Activated gamma-delta T cell treated with Interleukin-2 at 50 U/mL for 16 hours (primary cell): ENCODE data around the gene SYAP1.
"Not testable (repeated sequence)": the region's sequence is repeated elsewhere in the genome, so short reads cannot be mapped to it uniquely, and the experiment has no call there.

Experiments used
- DNase-seq: peaks from one replicate; pipeline ENCODE4 v3.0.0-alpha.2; 2020

The SYAP1 gene

GRCh38 chrX:16783452-16783851 lies 64.0 kb downstream of the SYAP1 start:
- no peak for DNase-seq

- DNase-seq: not testable (repeated sequence)
These were observed 65.0 kb downstream of the SYAP1 start for GRCh38 chrX:16784440-16784839.

GRCh38 chrX:16785247-16786138 lies 66.1 kb downstream of the SYAP1 start:
- no peak for DNase-seq

GRCh38 chrX:16786139-16786790 lies 66.9 kb downstream of the SYAP1 start, which contains the start of gene TXLNG:
Gene TXLNG, plus strand, starts transcription at chrX:16786466. Its CDS starts 22 bp downstream, at chrX:16786488.
- peak; percentile 98 for DNase-seq

- DNase-seq: peak; percentile 31
These were observed 67.7 kb downstream of the SYAP1 start for GRCh38 chrX:16786791-16787735.

- no peak for DNase-seq
These were observed 69.1 kb downstream of the SYAP1 start for GRCh38 chrX:16788477-16788876.

- no peak for DNase-seq
These were observed 76.9 kb downstream of the SYAP1 start for GRCh38 chrX:16796298-16796697.

- no peak for DNase-seq
These were observed 77.9 kb downstream of the SYAP1 start for GRCh38 chrX:16797358-16797757.

GRCh38 chrX:16797841-16798240 lies 78.4 kb downstream of the SYAP1 start:
- no peak for DNase-seq

- no peak for DNase-seq
These were observed 85.6 kb downstream of the SYAP1 start for GRCh38 chrX:16804923-16805464.

GRCh38 chrX:16807548-16807947 lies 88.1 kb downstream of the SYAP1 start:
- DNase-seq: no peak

- no peak for DNase-seq
These were observed 88.6 kb downstream of the SYAP1 start for GRCh38 chrX:16807976-16808542.

- DNase-seq: no peak
These were observed 95.2 kb downstream of the SYAP1 start for GRCh38 chrX:16814597-16814996.
